Measurements from ENCODE around the gene RLIM. TPM values are rescaled to one million over a fixed set of nuclear protein-coding genes. Genes with fewer than 3 reads are reported as not detected.
A peak's percentile ranks its signal among the peaks of the same experiment; 100 is the strongest.

RLIM gene
- total RNA-seq, 1 donor from 2014 or later: 43.2 TPM

DNA sequence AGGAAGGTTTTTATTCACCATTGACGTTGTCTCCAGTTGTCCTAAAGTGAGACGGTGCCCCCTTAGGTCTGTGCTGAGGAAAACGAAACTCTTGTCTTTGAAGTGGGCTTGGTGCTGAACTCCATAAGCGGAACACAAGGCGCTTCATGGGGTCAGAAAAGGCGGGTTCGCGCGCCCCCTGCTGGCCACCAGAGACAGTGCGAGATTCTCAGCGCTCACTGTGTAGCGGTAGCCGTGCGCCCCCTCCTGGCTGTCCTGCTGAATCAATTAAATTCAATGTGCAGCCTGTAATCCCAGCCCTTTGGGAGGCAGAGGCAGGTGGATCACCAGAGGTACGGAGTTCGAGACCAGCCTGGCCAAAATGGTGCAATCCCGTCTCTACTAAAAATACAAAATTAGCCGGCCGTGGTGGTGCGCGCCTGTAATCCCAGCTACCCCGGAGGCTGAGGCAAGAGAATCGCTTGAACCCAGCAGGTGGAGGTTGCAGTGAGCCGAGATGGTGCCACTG is 64.1 kb downstream of the RLIM start:
- Mint-ChIP-seq H3K9me3 (ENCODE audit: unreplicated experiment) (peaks cover 4% of the 10 kb centered on the region), H3K4me1 (ENCODE audit: unreplicated experiment) (no peaks in the 10 kb centered on the region), H3K36me3 (ENCODE audit: unreplicated experiment) (peaks cover 2% of the 10 kb centered on the region), H3K27me3 (ENCODE audit: unreplicated experiment) (peaks cover 2% of the 10 kb centered on the region), H3K27ac (ENCODE audit: unreplicated experiment) (no peak overlapping the region), H3K4me3 (ENCODE audit: unreplicated experiment) (peak overlapping the region; percentile 53)
- TF ChIP-seq, protein P1, sequence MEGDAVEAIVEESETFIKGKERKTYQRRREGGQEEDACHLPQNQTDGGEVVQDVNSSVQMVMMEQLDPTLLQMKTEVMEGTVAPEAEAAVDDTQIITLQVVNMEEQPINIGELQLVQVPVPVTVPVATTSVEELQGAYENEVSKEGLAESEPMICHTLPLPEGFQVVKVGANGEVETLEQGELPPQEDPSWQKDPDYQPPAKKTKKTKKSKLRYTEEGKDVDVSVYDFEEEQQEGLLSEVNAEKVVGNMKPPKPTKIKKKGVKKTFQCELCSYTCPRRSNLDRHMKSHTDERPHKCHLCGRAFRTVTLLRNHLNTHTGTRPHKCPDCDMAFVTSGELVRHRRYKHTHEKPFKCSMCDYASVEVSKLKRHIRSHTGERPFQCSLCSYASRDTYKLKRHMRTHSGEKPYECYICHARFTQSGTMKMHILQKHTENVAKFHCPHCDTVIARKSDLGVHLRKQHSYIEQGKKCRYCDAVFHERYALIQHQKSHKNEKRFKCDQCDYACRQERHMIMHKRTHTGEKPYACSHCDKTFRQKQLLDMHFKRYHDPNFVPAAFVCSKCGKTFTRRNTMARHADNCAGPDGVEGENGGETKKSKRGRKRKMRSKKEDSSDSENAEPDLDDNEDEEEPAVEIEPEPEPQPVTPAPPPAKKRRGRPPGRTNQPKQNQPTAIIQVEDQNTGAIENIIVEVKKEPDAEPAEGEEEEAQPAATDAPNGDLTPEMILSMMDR (IDR thresholded peaks at IDR 0.05): no peak
- peak; percentile 91 for DNase-seq (ENCODE audit: extremely low spot score, unreplicated experiment)

DNA sequence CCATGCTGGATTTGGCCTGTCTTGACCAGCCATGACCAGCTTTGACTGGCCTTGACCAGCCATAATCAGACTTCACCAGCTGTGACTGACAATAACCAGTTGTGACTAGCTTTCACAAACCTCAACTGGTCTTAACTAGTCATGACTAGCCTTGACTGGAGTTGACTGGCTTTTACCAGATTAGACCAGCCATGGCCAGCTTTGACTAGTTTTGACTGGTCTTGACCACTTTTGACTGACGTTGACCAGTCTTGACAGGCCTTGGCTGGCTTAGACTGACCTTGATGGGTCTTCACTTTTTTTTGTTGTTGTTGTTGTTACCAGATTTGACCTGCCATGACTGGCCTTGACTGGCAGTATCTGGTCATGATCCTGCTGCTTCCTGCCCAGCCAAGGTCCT is 67.4 kb downstream of the RLIM start:
- Mint-ChIP-seq H3K27ac (ENCODE audit: unreplicated experiment) (no peak overlapping the region), H3K36me3 (ENCODE audit: unreplicated experiment) (peaks cover 2% of the 10 kb centered on the region), H3K4me1 (ENCODE audit: unreplicated experiment) (no peaks in the 10 kb centered on the region), H3K9me3 (ENCODE audit: unreplicated experiment) (peaks cover 7% of the 10 kb centered on the region), H3K27me3 (ENCODE audit: unreplicated experiment) (peaks cover 2% of the 10 kb centered on the region), H3K4me3 (ENCODE audit: unreplicated experiment) (no peak overlapping the region)
- TF ChIP-seq, protein P1 (IDR thresholded peaks at IDR 0.05): no peak
- DNase-seq (ENCODE audit: extremely low spot score, unreplicated experiment): no peak

DNA sequence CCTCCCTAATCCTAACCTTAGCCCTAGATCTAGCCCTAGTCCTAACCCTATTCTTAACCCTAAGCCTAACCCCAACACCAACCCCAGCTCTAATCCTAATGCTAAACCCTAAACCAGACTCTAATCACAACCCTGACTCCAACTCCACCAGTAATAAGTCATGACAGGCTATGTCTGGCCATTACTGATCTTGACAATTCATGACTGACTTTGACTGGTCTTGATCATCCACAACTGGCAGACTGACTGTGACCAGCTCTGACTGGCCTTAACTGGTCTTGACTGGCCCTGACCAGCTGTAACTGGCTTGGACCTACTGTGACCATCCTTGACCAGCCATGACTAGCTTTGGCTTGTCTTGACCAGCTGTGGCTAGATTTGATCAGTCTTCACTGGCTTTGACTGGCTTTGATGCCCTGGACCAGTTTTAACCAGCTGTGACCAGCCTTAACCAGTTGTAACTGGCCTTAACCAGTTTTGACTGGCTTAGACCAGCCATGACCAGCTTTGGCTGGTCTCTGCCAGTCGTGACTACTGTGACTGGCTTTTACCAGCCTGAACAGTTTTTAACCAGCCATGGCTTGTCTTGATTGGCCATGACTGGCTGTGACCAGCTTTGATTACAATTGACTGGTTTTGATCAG is 68.4 kb downstream of the RLIM start:
- H3K4me1 Mint-ChIP-seq (ENCODE audit: unreplicated experiment): no peaks in the 10 kb centered on the region
- DNase-seq (ENCODE audit: extremely low spot score, unreplicated experiment): no peak
- H3K27me3 Mint-ChIP-seq (ENCODE audit: unreplicated experiment): peaks cover 2% of the 10 kb centered on the region
- H3K36me3 Mint-ChIP-seq (ENCODE audit: unreplicated experiment): peaks cover 2% of the 10 kb centered on the region
- H3K4me3 Mint-ChIP-seq (ENCODE audit: unreplicated experiment): no peak overlapping the region
- TF ChIP-seq, protein P1 (IDR thresholded peaks at IDR 0.05): no peak
- peaks cover 7% of the 10 kb centered on the region for H3K9me3 Mint-ChIP-seq (ENCODE audit: unreplicated experiment)
- no peak overlapping the region for H3K27ac Mint-ChIP-seq (ENCODE audit: unreplicated experiment)

DNA sequence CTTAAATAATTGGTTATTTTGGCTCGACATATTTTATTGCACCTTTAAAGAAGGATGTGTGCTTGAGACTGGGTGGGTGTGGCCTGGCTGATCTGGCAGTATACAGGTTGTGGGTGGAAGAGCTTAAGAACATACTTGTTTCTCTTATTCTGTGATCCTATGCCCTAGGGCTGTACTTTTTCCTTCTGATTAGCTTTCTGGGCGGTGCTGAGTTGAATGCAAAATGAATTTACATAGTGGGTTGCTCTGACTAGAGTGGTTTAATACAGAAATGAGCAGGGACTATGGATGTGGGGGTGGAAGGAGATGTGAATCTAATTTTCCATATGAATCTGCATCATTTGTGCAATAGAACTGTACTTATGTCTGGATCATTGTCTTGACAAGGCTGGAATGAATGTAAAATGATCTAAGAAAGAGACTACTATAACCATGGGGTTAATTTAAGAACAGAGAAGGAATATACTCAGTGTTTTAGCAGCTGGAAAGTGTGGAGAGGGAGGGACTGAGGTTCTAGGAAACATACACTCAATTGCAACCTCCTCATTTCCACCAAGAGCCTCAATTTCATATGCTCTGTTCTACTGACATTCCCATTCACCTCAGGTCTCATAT is 73.7 kb downstream of the RLIM start:
- peaks cover 3% of the 10 kb centered on the region for H3K9me3 Mint-ChIP-seq (ENCODE audit: unreplicated experiment)
- no peak overlapping the region for H3K4me3 Mint-ChIP-seq (ENCODE audit: unreplicated experiment)
- no peak for DNase-seq (ENCODE audit: extremely low spot score, unreplicated experiment)
- no peak overlapping the region for H3K27ac Mint-ChIP-seq (ENCODE audit: unreplicated experiment)
- TF ChIP-seq, protein P1 (IDR thresholded peaks at IDR 0.05): no peak
- no peaks in the 10 kb centered on the region for H3K27me3 Mint-ChIP-seq (ENCODE audit: unreplicated experiment)
- H3K4me1 Mint-ChIP-seq (ENCODE audit: unreplicated experiment): peaks cover 6% of the 10 kb centered on the region
- H3K36me3 Mint-ChIP-seq (ENCODE audit: unreplicated experiment): no peaks in the 10 kb centered on the region

DNA sequence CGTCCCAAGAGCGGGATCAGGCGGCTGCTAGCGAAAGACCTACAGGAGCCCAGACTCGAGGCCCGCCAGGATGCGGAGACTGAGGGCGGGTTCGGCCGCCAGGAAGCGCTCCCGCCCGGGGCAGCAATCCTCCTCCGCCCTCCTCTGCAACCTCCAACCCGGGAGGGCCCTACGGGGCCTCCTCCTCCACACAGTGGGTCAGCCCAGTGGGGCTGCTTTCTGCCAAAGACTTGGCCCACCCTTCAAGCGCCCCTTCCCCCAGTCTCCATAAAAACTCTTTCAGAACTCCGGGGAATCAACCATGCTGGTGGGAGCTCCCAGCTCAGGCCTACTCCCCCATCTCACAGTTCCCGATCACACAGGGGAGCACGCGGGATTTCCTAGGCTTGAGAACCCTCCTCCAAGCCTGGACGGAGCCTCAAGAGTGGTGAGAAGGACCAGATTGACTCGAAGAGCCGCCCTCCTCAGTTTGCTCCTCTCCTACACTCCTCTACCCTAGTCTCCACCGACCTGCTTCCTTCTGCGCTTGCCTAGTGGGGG is 77.5 kb downstream of the RLIM start:
- Mint-ChIP-seq H3K9me3 (ENCODE audit: unreplicated experiment) (no peaks in the 10 kb centered on the region), H3K27ac (ENCODE audit: unreplicated experiment) (peak overlapping the region; percentile 93), H3K36me3 (ENCODE audit: unreplicated experiment) (no peaks in the 10 kb centered on the region), H3K27me3 (ENCODE audit: unreplicated experiment) (no peaks in the 10 kb centered on the region), H3K4me3 (ENCODE audit: unreplicated experiment) (peak overlapping the region; percentile 73), H3K4me1 (ENCODE audit: unreplicated experiment) (peaks cover 16% of the 10 kb centered on the region)
- DNase-seq (ENCODE audit: extremely low spot score, unreplicated experiment): peak; percentile 79
- TF ChIP-seq, protein P1 (IDR thresholded peaks at IDR 0.05): no peak

Data from osteocyte (in vitro differentiated cells).